NCI-H526 treated with DMSO at 0.1 percent for 48 hours (cell line): ENCODE results near the gene ACACB.
"Not testable (repeated sequence)": the region's sequence is repeated elsewhere in the genome, so short reads cannot be mapped to it uniquely, and the experiment has no call there.

Source experiments
- DNase-seq: peaks from one replicate; lab custom pipeline; 2025; lab: John Stamatoyannopoulos, UW

The ACACB gene

DNA sequence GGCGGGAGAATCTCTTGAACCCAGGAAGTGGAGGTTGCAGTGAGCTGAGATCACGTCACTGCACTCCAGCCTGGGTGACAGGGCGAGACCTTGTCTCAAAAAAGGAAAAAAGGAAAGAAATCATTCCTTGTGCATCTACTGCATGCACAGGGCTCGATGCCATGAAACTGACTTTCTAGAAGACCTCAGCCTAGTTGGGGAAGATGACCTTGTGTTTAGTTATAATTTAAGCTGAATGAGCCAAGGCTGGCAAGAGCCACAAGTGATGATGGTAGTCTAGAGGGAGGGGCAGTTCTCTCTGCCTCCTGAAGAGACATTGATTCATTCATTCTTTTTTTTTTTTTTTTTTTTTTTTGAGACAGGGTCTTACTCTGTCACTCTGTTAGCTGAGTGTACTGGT lies 24.2 kb downstream of the ACACB start:
- no peak for DNase-seq

DNA sequence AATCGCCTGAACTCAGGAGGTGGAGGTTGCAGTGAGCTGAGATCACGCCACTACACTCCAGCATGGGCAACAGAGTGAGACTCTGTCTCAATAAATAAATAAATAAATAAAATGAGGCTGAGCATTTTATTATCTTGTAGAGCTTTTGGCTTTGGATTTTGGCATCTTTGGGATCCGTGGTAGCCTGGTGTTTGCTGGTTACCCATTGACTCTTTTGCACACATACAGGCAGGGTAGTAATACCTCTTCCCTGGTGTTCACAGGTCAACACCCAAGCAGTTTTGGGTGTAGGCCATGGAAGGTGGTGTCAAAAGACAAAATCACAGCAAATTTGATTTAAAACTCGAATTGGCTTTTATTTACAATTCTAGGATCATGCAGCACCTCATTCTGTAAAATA lies 27.8 kb downstream of the ACACB start:
- DNase-seq, result no peak

DNA sequence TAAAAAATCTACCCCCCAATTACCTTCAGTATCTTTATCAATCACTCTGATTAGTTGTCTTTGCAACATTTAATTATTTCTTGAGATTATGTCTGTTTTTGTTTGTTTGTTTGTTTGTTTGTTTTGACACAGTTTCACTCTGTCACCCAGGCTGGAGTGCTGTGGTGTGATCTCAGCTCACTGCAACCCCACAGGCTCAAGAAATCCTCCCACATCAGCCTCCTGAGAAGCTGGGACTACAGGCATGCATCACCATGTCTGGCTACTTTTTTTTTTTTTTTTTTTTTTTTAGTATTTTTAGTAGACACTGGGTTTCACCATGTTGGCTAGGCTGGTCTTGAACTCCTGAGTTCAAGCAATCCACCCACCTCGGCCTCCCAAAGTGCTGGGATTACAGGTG lies 30.7 kb downstream of the ACACB start:
- DNase-seq, result not testable (repeated sequence)

DNA sequence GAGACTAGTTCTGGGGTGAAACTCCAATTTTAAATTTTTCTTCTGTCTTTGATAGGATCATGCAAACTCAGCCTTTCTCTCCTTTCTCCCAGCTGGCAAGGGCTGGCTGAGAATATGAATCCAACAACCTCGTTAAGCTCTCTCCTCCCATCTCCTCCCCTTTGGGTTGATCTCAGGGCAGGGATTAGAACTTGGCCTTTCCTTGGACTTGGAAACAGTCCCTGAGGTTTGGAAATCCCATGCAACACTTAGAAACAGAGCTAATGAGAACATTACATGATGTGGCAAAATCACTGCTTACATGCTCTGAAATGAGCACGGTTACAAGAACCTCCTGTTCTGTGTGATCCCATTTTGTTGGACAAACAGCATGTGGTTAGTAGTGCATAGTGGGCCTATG lies 31.6 kb downstream of the ACACB start:
- DNase-seq, result no peak

DNA sequence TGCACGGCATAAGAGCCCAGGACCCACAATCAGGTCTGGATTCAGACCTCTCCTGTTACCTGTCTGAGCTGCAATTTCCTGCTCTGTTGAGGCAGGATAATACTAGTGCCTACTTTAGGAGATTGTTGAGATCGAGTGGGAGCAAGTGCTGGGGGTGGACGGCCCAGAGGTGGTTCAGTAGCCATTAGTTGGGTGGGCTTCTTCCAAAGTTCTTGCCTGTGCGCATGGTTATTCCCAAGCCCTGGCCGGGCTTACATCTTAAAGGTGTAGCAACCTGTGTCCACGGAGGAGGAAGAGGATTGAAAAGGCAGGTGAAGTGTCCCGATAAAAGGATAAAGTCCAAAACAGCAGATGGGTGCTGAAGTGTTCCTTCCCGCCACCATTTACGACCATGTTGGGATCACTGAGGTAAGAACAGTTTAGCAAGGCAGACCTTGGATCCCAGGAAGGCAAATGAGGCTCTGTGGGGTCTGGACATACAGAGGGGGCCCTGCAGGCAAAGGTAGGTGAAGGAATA lies 33.8 kb downstream of the ACACB start:
- DNase-seq, result no peak

DNA sequence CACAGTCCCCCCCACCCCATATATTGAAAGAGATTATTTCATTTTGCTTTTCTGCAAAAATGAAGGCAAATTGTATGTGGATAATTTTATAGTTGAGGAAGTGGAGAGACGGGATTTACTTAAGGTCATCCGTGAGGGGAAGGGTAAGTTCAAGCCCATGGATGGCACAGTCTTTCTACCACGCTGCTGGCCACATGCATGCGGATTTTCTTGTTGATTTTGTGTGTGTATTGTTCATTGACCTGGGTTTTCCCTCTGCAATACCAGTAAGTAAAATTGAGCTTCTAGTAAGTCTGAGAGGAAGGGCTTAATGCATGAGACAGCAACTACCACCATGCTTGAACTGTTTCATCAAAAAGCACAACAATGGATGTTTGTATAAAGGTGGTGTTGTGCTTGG lies 35.1 kb downstream of the ACACB start:
- no peak for DNase-seq

DNA sequence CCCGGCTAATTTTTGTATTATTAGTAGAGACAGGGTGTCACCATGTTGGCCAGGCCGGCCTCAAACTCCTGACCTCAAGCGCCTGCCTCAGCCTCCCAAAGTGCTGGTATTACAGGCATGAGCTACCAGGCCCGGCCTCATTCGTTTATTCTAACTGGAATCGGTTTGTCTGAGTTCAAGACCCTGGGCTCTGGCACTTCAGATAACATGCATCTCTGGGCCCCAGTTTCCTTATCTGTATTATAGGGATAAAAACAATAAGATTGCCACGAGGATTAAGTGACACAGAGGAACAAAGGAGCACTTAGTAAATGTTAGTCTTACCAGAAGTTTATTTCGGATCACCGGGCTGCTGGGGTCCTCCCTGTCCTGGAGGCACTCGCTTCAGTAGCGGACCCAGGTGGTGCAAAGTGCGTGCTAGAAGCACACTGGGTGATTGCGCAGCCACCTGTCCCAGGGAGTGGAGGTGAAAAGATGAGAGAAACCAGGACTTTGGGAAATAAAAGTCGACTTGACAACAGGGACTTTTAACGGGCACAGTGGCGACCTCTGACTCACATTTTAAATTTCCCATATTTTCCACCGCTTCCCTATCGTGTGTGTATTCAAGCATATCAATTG lies 37.5 kb downstream of the ACACB start:
- DNase-seq, result no peak

DNA sequence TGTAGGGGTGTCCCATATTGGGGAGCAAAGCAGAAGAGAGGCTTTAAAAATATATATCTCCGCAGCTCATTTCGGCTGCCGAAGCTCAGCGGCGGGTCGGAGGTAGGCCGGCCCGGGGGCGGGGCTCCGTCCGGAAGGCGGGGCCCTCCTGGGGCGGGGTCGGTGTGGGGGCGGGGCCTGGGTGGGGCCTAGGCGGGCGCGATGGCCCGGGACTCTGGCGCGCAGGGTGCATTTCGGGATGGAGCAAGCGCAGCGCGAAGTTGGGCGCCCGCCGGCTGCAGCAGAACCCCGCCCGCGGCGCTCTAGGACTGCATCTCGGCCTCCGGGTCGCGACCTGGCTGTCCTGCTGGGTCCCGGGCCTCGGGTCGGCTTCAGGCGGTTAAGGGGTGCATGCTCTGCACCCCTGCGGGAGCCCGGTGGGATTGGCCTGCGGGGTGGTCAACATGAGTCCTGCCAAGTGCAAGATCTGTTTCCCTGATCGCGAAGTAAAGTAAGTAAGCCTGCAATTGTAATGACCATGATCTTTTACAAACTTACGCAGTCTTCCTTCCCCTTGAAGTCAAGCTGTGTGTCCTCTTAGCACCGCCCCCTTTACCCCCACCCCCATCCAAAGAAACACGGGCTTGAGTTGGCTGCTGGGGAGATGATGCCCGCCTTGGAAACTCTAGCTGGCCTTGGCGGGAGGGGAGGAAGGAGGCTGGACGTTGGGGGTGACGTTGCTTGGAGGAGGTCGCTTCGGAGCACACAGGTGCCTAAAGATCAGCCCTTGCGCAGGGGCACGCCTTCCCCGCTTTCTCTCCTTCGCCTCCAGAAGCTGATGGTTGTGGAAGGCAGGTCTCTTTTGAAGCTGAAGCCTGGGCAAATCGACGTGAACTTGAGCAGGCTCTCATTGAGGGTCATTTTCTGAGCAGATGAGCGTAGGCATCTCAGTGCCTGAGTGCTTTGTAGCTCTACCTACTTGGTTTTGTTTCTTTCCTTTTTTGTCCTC lies 38.4 kb downstream of the ACACB start:
- peak; percentile 42 for DNase-seq

DNA sequence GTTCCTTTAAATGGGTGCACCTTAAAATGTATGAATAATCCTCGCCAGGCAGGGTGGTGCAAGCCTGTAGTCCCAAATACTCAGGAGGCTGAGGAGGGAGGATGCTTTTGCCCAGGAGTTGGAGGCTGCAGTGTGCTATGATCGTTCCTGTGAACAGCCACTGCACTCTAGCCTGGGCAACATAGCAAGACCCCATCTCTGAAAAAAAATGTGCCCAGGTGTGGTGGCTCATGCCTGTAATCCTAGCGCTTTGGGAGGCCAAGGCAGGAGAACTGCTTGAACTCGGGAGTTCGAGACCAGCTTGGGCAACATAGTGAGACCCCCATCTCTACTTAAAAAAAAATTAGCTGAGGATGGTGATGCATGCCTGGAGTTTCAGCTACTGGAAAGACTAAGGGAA lies 39.6 kb downstream of the ACACB start:
- no peak for DNase-seq

DNA sequence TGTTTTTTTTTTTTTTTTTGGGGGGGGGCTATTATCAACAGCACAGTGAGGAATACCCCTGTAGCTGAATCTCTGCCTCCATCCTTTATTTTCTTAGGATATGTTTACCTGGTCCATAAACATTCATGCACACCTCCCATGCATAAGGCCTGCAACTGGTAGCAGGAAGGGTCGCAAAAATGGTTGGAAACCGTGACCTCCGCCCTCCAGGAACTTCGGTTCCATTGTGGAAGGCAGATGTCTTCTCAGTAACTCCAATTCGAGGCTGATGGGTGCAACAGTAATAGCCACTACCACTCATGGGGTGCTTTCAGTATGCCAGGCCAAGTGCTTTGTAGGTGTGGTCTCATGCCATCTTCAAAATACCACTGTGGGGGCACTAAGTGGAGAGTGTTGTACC lies 40.2 kb downstream of the ACACB start:
- no peak for DNase-seq

DNA sequence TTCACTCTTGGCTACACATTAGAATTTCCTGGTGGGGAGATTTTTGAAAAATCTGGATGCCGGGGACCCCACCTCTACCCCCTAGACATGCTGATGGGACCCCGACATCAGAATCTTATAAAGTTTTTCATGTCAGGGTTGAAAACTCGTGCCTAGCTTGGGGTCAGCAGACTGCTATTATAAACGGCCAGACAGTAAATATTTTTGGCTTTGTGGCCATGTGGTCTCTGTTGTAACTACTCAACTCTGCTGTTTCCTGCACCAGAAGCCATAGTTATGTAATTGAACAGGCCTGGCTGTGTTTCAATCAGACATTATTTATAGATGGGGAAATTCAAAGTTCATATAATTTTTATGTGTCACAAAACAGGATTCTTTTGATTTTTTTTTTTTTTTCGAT lies 41.6 kb downstream of the ACACB start:
- no peak for DNase-seq

DNA sequence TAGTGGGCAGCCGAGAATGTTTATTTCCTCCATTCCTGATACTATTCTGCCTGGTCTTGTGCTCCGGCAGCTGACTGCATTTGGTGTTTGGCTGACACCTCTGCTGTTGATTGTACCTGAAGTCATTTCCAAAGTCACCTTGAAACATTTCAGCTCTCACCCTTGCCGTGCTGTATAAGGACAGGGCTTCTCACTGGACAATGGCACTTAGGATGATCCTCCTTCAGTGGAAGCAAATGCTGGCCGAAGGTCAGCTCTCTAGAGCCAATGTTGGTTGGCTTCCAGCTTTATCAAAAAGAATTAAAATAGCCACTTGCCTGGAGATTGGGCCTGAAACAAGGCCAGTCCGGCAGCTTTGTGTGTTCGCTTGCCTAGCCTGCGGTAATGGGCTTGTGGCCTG lies 44.0 kb downstream of the ACACB start:
- DNase-seq, result no peak

DNA sequence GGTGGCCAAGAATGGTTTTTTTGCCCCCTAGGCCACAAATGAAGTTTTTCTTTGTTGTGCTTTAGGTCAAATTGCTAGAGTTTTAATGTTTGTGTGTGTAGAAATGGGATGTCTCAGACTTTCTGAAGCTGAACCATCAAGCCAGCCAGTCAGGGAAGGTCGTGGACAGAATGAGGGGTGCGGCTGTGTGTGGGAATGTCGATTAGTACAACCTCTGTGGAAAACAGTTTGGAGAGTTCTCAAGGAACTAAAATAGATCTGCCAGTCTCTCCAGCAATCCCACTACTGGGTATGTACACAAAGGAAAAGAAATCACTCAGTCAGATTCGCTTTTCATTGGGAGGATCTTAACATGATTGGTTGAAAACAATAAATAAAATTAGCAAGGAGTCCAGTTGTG lies 44.5 kb downstream of the ACACB start:
- DNase-seq, result no peak

DNA sequence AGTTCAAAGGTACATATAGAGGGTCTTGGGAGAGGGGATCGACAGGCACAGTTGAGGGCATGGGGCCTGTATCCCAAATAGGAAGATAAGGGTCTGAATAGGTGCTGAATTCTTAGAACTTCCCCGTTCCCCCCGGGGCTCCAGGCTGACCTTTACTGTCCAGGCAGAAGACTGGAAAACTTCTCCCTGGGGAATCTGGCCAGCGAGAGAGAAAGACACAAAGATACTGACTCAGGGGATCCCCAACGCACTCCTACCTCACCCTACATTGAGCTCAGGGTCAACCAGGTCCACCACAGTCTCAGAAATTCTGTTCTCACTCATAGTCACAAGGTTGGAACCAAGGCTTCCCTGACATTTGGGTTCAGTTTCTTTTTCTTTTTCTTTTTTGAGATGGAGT lies 46.2 kb downstream of the ACACB start:
- no peak for DNase-seq

DNA sequence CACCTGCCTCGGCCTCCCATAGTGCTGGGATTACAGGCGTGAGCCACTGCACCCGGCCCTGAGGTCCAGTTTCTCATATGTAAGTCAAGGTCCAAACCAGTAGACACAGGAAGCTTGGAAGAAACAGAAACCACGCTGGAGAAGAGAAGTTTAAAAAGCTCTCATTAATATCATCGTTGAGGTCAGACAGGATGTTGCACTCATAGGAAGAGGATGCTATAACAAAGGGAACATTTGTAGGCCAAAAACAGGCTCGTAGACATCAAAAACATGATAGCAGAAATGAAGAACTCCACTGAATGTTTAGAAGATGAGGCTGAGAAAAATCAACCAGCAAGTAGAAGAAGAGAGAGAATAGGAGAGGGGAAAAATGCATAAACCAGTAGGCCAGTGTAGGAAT lies 46.8 kb downstream of the ACACB start:
- no peak for DNase-seq

DNA sequence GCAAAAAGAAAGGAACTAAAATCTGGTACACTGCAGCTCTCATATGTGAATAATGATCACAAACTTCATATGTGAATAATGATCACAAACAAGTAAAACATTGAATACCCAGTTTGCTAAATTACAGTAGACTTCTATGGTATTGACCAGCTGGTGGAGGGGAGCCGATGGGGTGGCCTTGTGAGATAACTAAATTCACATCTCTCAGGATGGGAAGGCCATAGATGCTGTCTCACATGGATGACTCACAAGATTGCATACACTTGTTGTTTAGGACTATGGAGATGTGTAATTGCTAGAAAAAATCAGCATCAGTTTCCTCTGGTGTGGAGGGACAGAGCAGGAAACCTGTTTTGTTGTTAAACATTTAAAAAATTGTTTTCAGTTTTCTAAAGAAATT lies 49.2 kb downstream of the ACACB start:
- DNase-seq, result no peak

DNA sequence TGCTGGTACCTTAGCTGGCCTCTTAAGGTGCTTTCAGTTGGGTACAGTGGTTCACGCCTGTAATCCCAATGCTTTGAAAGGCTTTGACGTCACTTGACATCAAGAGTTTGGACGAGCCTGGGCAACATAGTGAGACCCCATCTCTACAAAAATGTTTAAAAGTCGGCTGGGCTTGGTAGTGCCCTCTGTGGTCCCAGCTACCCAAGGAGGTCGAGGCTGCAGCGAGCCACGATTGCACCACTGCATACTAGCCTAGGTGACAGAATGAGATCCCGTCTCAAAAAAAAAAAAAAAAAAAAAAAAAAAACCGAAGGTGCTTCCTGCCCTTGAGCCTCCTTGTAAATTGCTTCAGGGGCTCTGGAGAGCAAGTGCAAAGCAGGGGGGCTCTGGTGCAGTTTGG lies 50.0 kb downstream of the ACACB start:
- DNase-seq, result no peak

DNA sequence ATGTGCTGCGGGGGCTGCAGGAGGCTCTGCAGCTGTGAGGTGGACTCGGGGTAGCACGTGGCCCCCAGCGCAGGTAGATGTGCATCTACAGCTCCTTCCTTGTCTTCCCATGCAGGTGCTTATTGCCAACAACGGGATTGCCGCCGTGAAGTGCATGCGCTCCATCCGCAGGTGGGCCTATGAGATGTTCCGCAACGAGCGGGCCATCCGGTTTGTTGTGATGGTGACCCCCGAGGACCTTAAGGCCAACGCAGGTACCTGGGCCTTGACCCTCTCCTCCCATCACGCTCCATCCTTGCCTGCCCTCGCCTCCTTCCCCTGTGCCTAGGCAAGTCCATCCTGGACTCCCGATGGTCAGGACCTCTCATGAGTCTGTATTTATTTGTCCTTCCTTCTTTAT lies 51.4 kb downstream of the ACACB start:
- DNase-seq, result no peak

DNA sequence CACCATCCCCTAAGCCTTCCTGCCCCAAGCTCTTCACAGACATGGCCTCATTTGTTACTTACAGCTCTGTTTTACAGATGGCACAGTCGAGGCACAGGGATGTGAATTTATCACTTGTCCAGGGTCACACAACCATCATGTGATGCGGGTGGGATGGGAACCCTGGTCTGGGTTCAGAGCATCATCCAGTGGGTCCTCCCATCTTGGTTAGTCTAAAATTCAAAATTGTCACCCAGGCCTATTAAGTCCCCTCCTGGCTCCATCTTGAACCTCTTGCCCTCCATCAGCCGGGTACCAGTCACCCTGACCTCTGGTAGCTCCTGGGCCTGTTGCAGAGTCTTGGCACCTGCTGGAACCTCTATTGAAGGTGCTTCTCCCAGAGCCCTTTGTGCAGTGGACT lies 52.9 kb downstream of the ACACB start:
- no peak for DNase-seq

DNA sequence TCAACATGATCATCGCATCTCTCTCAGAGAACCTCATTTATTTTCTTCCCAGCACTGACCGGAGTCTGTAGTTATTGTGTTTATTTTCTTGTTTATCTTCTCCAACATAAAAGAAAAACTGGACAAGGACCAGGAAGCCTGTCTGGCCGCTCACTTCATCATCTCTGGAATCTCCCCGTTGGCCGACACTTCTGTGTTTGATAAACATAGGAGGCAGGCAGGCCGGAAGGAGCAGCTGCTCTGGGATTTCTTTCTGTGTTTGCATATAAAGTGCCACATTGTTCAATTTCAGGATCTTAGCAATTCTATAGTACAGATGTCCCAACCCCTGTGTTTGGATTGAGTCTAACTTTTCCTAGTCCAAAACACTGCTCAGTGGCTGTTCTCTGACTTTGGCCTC lies 53.3 kb downstream of the ACACB start:
- DNase-seq, result no peak

DNA sequence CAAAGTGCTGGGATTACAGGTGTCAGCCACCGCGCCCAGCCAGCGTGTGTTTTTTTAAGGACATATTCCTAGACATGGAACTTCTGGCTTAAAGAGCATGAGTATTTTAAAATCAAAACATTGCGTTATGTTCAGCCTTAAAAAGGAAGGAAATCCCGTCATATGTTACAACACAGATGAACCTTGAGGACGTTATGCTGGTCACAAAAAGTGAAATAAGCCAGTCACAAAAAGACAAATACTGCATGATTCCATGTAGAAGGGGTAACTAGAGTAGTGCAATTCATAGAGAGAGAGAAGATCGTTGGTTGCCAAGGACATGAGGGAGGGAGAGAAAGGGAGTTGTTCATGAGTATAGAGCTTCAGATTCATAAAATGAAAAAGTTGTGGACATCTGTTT lies 53.9 kb downstream of the ACACB start:
- DNase-seq, result no peak

DNA sequence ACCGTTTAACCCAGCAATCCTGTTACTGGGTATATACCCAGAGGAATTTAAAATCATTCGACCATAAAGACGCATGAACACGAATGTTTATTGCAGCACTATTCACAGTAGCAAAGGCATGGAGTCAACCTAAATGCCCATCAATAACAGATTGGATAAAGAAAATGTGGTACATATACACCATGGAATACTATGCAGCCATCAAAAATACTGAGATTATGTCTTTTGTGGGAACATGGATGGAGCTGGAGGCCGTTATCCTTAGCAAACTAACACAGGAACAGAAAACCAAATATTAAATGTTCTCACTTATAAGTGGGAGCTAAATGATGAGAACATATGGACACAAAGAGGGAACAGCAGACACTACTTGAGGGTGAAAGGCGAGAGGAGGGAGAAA lies 56.4 kb downstream of the ACACB start:
- not testable (repeated sequence) for DNase-seq

DNA sequence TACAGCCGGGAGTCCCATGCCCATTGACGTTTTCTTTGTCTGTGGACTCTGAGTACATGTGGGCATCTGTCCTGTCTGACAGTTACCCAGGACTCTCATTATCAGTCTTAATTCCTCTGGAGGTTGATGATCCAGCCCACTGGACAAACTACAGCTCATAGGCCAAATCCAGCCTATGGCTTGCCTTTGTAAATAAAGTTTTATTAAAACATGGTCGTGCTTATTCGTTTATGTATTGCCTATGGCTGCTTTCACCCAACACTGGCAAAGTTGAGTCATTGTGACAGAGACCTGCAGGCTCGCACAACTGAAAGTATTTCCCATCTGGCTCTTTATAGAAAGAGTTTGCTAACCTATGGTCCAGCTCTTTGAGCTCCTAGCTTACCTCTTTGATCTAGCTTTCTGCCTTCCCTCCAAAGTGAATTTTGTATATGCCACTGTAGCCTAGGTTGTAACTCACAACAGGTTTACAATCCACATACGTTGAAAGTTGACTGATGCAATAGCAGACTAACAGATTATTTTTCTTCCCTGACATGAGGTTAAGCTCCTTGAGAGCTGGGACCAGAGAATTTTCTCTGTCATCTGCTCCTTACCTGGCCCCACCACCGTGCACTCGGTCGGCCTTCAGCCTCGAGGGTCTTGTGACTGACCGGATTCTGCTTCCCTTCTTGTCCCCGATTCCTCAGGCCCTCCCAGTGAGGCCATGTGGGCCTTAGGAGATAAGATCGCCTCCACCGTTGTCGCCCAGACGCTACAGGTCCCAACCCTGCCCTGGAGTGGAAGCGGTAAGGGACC lies 57.3 kb downstream of the ACACB start:
- DNase-seq, result no peak
